Left cardiac atrium (tissue), 4 donors: ENCODE measurements around the gene DNM3. TPM values are rescaled to one million over a fixed set of nuclear protein-coding genes. Genes with fewer than 3 reads are reported as not detected.
"Not testable (repeated sequence)": the region's sequence is repeated elsewhere in the genome, so short reads cannot be mapped to it uniquely, and the experiment has no call there.

Source experiments
- ATAC-seq, 2 donors: fragments of 200-7000 bp; cut with Tn5 transposase; one replicate each; pipeline ENCODE4 v1.9.1; 2020; ENCODE audit warnings: mild to moderate bottlenecking in 2 of 2, moderate library complexity in 2 of 2
- DNase-seq: peaks from one replicate; pipeline ENCODE4 v3.0.0-alpha.2; 2020
- intact Hi-C, 2 donors: fragments of 100-400 bp; cut with DNase I; formaldehyde crosslinking; loops; one replicate each; pipeline versions ENCODE4 v1.14.1 to v1.15.1; 2022 to 2023
- total RNA-seq, 2 donors: library from RNA; stranded (reverse); fragmentation: NEBNext Ultra II Directional; extraction: Animal tissue kit (Norgen Biotek cat#: 25700); gene quantifications; one replicate each; pipeline ENCODE4 v1.2.1, GENCODE V29; 2021
- donor health status: DM: no; HTN: yes; CAD: no.
- donor health status: DM: no; HTN: yes; CAD: no; lungs with severe emphysema.
- donor health status: DM: yes; HTN: yes; CAD: no.
- donor health status: Dilated cardiomyopathy.

The DNM3 gene
- total RNA-seq, 2 donors from 2014 or later = 1.1 to 2.8 TPM

- DNase-seq = no peak
- intact Hi-C loops = no loop called here
- no peak for ATAC-seq
Measured at GRCh38 chr1:172054172-172054571, 212.9 kb downstream of the DNM3 start.

- intact Hi-C loops, DNase-seq, ATAC-seq: not testable (repeated sequence)
Measured at GRCh38 chr1:172055816-172056419, 214.6 kb downstream of the DNM3 start.

- DNase-seq = no peak
- intact Hi-C loops = no loop called here
- ATAC-seq = no peak
Measured at GRCh38 chr1:172068334-172068733, 227.0 kb downstream of the DNM3 start.

- intact Hi-C loops = no loop called here
- no peak for ATAC-seq
- no peak for DNase-seq
Measured at GRCh38 chr1:172069051-172069450, 227.8 kb downstream of the DNM3 start.

- DNase-seq (no peak), ATAC-seq (no peak)
- intact Hi-C loops = no loop called here
Measured at GRCh38 chr1:172069534-172069933, 228.2 kb downstream of the DNM3 start.

GRCh38 chr1:172070055-172070454, 228.8 kb downstream of the DNM3 start:
- ATAC-seq (no peak), DNase-seq (no peak)
- intact Hi-C loops = no loop called here

GRCh38 chr1:172071746-172072145, 230.4 kb downstream of the DNM3 start:
- intact Hi-C loops = no loop called here
- ATAC-seq (no peak), DNase-seq (no peak)

GRCh38 chr1:172079859-172080258, 238.6 kb downstream of the DNM3 start:
- ATAC-seq, intact Hi-C loops, DNase-seq: not testable (repeated sequence)

- intact Hi-C loops = no loop called here
Measured at GRCh38 chr1:172083191-172083590, 241.9 kb downstream of the DNM3 start.

GRCh38 chr1:172084876-172085275, 243.6 kb downstream of the DNM3 start:
- intact Hi-C loops = no loop called here
- DNase-seq = no peak
- ATAC-seq = no peak

More at GRCh38 chr1:172083191-172083590, 241.9 kb downstream of the DNM3 start:
- ATAC-seq (no peak), DNase-seq (no peak)

GRCh38 chr1:172085317-172085716, 244.0 kb downstream of the DNM3 start:
- DNase-seq (no peak), ATAC-seq (no peak)
- intact Hi-C loops = no loop called here

GRCh38 chr1:172086137-172086536, 244.8 kb downstream of the DNM3 start:
- DNase-seq = no peak
- ATAC-seq = no peak
- intact Hi-C loops = no loop called here

- intact Hi-C loops = no loop called here
- no peak for ATAC-seq
- no peak for DNase-seq
Measured at GRCh38 chr1:172088256-172088655, 247.0 kb downstream of the DNM3 start.

GRCh38 chr1:172089768-172090510, 248.6 kb downstream of the DNM3 start:
- intact Hi-C loops = loop anchor here in 1 of 2 donors (2.0 kb wide), 1 partner anchor 311 kb away; no protein-coding TSS in a partner anchor
- peak; percentile 35 for DNase-seq
- ATAC-seq = peak; percentile 70 to 85

GRCh38 chr1:172090511-172090817, 249.2 kb downstream of the DNM3 start:
- intact Hi-C loops = loop anchor here in 1 of 2 donors (2.0 kb wide), 1 partner anchor 310 kb away; no protein-coding TSS in a partner anchor
- DNase-seq (no peak), ATAC-seq (no peak)

GRCh38 chr1:172095846-172096245, 254.5 kb downstream of the DNM3 start:
- intact Hi-C loops = no loop called here
- no peak for ATAC-seq
- no peak for DNase-seq

- DNase-seq (no peak), ATAC-seq (no peak)
- intact Hi-C loops = no loop called here
Measured at GRCh38 chr1:172105230-172105629, 263.9 kb downstream of the DNM3 start.

GRCh38 chr1:172107316-172107975, 266.1 kb downstream of the DNM3 start:
- intact Hi-C loops = no loop called here
- no peak for ATAC-seq
- no peak for DNase-seq

- ATAC-seq = no peak
- intact Hi-C loops = no loop called here
- no peak for DNase-seq
Measured at GRCh38 chr1:172108161-172108893, 267.0 kb downstream of the DNM3 start.

- no peak for ATAC-seq
Measured at GRCh38 chr1:172109359-172109758, 268.1 kb downstream of the DNM3 start.

More at GRCh38 chr1:172109359-172109758, 268.1 kb downstream of the DNM3 start:
- intact Hi-C loops = no loop called here
- DNase-seq = no peak
